SK-N-SH (cell line): ENCODE measurements around the gene TOP3B.

ENCODE experiments used
- CTCF ChIP-seq: fragments of 200-600 bp; sonication (generic); IDR thresholded peaks from 2 replicates; pipeline ENCODE4 v1.6.1; 2017; ENCODE audit warnings: antibody characterized with exemption, mild to moderate bottlenecking, moderate library complexity
- POLR2AphosphoS5 ChIP-seq: IDR thresholded peaks from 2 replicates; pipeline ENCODE4 v1.6.1; 2012; ENCODE audit warnings: low read depth, low read length

- TF ChIP-seq POLR2AphosphoS5 = no peak
- TF ChIP-seq CTCF = no peak
Observed at GRCh38 chr22:22026157-22026831, 43.7 kb upstream of the TOP3B start.
